ENCODE results near the gene CENPX.

DNA sequence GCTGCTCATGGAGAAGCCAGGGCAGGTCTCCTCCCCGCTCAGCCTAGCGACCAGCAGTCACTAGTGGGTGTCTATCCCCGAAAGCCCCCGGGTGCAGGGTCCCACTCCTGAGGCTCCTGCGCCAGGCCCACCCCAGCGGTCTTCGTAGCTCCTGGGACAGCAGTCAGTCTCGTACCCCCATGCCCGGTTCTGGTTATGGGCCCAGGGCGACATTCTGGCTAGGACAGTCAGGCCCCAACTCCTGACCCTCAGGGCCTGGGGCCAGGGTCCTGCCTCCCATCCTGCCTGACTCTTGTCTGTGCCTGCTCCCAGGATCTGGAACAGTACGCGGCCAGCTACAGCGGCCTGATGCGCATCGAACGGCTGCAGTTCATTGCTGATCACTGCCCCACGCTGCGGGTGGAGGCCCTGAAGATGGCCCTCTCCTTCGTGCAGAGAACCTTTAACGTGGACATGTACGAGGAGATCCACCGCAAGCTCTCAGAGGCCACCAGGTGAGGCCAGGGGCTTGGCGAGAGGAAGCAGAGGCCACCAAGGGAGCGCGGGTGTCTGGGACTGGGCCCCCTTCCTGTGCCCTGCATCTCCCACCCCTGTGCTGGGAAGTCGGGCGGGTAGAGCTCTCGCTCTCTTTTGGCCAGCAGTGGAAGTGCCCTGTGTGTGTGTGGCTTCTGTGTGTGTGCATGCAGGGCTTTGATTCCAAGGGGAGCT, 31.0 kb upstream of the CENPX start:
- TF ChIP-seq ZNF597 (CRISPR knock-in tag; IDR thresholded peaks at IDR 0.05) = no peak
- no peak for TF ChIP-seq ZNF432 (CRISPR knock-in tag; IDR thresholded peaks at IDR 0.05; ENCODE audit: borderline replicate concordance)
- TF ChIP-seq POLR2AphosphoS5 (IDR thresholded peaks at IDR 0.05; ENCODE audit: low read depth, low read length) = no peak
- no peak for TF ChIP-seq BRCA1 (CRISPR knock-in tag; IDR thresholded peaks at IDR 0.05)

Measured in HepG2 (cell line).